ENCODE results near the gene LOC128125822.

Gene LOC128125822

GRCh38 chr6:63610944-63611343, 38.7 kb downstream of the LOC128125822 start:
- no peak overlapping the region for H2AK5ac ChIP-seq (ENCODE audit: low read depth, low read length)
- no peak overlapping the region for H4K5ac ChIP-seq (ENCODE audit: low read depth, low read length)
- H4K91ac ChIP-seq (ENCODE audit: insufficient read depth, low read depth, low read length) = no peak overlapping the region
- H3K9me3 ChIP-seq (ENCODE audit: control insufficient read depth, insufficient read depth, low read length) = no peaks in the 10 kb centered on the region
- intact Hi-C loops (cut with micrococcal nuclease) (no loop called here), dilution Hi-C loops (cut with HindIII; ENCODE audit: low sequenced_read_pairs, unreplicated experiment) (no loop called here), in situ Hi-C loops (cut with MboI; ENCODE audit: low sequenced_read_pairs) (no loop called here)
- no peak overlapping the region for H2AFZ ChIP-seq (replicated peaks; ENCODE audit: low read length, poor library complexity)
- no peak overlapping the region for H2BK5ac ChIP-seq (ENCODE audit: low read depth, low read length, poor library complexity, severe bottlenecking)
- no peak overlapping the region for H3K4ac ChIP-seq (ENCODE audit: low read depth, low read length)
- peaks cover 2% of the 10 kb centered on the region for H3K27me3 ChIP-seq (ENCODE audit: control insufficient read depth, insufficient read depth, low read length)
- no peaks in the 10 kb centered on the region for H3K79me1 ChIP-seq (ENCODE audit: low read depth in 1 of 2, low read length in 2 of 2)
- no peak overlapping the region for H3K4me3 ChIP-seq (ENCODE audit: insufficient read depth, low read depth, low read length)
- no peak overlapping the region for H2AK9ac ChIP-seq (replicated peaks; ENCODE audit: low read depth, low read length, poor library complexity)
- TF ChIP-seq SMC3 (IDR thresholded peaks at IDR 0.05; ENCODE audit: low read depth, low read length) = no peak
- WGBS, 2 experiments (ENCODE audit: extremely low coverage in 2 of 2, insufficient read length in 1 of 2) = no CpG with 5 or more reads among the region's 1 CpG
- ChIA-PET POLR2A (ENCODE audit: unreplicated experiment) (no interaction called here), CTCF (interaction anchor here (0.5 to 2.5 kb wide), 2 partner anchors 13 to 14 kb away, joined by 3 to 9 read pairs; no protein-coding TSS in a partner anchor)
- H3K4me1 ChIP-seq (ENCODE audit: control insufficient read depth, insufficient read depth, low read length) = no peaks in the 10 kb centered on the region
- H3K14ac ChIP-seq (replicated peaks; ENCODE audit: low read depth, low read length) = no peak overlapping the region
- H3K27ac ChIP-seq (ENCODE audit: insufficient read depth, low read length) = no peak overlapping the region
- H2BK15ac ChIP-seq (ENCODE audit: low read depth, low read length) = no peak overlapping the region
- H4K20me1 ChIP-seq (ENCODE audit: insufficient read depth, low read length) = no peaks in the 10 kb centered on the region
- no peak overlapping the region for H3K9ac ChIP-seq (ENCODE audit: low read depth, low read length)
- H3K4me2 ChIP-seq (ENCODE audit: low read depth, low read length) = no peak overlapping the region
- no peaks in the 10 kb centered on the region for H3K36me3 ChIP-seq (ENCODE audit: control insufficient read depth, insufficient read depth, low read length)
- H4K8ac ChIP-seq (ENCODE audit: low read depth in 2 of 2, low read length in 2 of 2) = no peak overlapping the region
- BruUV-seq (replicated peaks) = no TSS peak
- H2BK20ac ChIP-seq (ENCODE audit: low read depth, low read length) = no peak overlapping the region
- ATAC-seq (ENCODE audit: low read depth) (no peak), DNase-seq (no peak)
- no peaks in the 10 kb centered on the region for H3K9me1 ChIP-seq (ENCODE audit: insufficient read depth, low read length)
- no peak overlapping the region for H2BK120ac ChIP-seq (ENCODE audit: low read depth, low read length)
- H3K23ac ChIP-seq (ENCODE audit: low read depth, low read length) = no peak overlapping the region
- no peak overlapping the region for H3K18ac ChIP-seq (ENCODE audit: low read depth, low read length)
- H3K56ac ChIP-seq (ENCODE audit: extremely low read depth, insufficient read depth, low read length) = no peak overlapping the region

All from IMR-90 (cell line).